ENCODE results near the gene NFASC.

DNA sequence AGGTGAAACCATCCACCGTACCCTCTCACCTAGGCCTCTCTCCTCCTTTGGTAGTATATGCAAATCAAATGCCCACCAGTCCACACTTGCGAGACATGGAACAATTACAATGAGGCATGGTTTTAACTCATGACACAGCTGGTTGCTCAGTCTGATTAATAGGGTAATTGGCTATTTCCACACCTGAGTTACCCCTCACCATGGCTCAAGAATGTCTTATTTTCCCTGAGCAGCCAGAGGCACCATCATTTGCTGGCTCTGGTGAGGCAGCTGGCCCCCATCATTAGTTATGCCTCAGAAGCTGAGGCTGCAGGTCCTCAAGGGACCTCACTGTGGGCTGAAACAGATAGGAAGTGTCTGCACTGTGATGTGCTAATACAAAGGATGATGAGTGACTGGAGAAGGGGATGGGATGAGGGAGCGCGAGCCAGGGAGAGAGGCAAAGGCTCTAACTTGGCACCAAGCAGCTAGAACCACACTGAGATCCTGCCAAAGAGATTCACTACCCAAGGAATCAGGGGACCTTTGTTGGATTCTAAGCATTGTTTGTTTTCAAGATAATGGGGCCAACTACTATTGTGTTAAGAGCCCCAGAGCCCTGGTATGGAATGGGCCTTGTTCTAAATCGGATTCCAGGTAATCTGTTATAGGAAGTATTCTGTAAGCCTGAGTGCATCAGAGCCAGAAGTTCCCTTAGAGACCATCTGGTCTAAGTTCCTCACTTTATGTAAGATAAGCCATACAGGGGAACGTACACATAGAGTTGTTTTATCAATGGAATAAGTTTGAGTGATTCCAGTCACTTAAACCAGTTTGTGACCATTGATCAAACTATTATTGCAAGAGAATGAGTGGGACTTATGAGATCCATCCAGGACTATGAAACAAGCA lies 92.3 kb downstream of the NFASC start:
- no peak for TF ChIP-seq POLR2A (IDR thresholded peaks at IDR 0.05; ENCODE audit: low read depth, low read length)
- TF ChIP-seq POLR2AphosphoS5 (IDR thresholded peaks at IDR 0.05; ENCODE audit: low read depth, low read length), result no peak
- TF ChIP-seq POU2F2 (IDR thresholded peaks at IDR 0.05; ENCODE audit: low read depth, low read length), result no peak
- TF ChIP-seq SPI1 (IDR thresholded peaks at IDR 0.05; ENCODE audit: low read depth, low read length), result no peak
- TF ChIP-seq TAF1 (IDR thresholded peaks at IDR 0.05; ENCODE audit: low read depth, low read length), result no peak
